T-helper 2 cell (primary cell): ENCODE data around the gene SHD.
"Not testable (repeated sequence)": the region's sequence is repeated elsewhere in the genome, so short reads cannot be mapped to it uniquely, and the experiment has no call there.

Source experiments
- DNase-seq, 5 experiments: peaks; one replicate each; pipeline versions ENCODE4 v3.0.0 to v3.0.0-alpha.2; 2012 to 2022

SHD gene

GRCh38 chr19:4267101-4267900 lies 11.8 kb upstream of the SHD start:
- peak in 4 of 5 experiments; percentile 38 to 73 (median 50) for DNase-seq

- DNase-seq, result no peak
Measured at GRCh38 chr19:4267901-4268815, 10.9 kb upstream of the SHD start.

DNA sequence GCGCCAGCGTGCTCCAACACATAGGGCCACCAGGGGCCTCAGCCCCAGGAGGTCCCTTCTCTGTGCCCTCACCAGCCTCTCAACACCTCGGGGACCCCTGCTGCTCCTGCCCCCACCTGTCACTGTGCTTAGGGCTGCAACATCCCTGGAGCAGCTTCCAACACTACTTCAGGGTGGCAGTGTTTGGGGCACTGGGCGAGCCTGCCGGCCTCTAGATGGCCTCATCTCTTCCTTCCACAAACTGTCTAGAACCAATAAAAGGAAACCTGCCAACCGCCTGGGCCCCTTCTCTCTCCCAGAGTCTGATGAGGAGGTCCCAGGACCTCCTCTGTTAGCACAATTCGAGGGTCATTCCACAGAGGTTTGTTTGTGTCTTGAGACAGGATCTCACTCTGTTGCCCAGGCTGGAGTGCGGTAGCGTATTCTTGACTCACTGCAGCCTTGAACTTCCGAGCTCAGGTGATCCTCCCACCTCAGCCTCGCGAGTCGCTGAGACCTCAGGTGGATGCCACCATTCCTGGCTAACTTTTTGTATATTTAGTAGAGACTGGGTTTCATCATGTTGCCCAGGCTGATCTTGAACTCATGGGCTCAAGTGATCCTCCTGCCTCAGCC lies 10.1 kb upstream of the SHD start:
- no peak for DNase-seq

GRCh38 chr19:4272894-4273293 lies 6.2 kb upstream of the SHD start:
- DNase-seq, result no peak

- DNase-seq, result not testable (repeated sequence)
Measured at GRCh38 chr19:4274321-4274686, 4.8 kb upstream of the SHD start.

DNA sequence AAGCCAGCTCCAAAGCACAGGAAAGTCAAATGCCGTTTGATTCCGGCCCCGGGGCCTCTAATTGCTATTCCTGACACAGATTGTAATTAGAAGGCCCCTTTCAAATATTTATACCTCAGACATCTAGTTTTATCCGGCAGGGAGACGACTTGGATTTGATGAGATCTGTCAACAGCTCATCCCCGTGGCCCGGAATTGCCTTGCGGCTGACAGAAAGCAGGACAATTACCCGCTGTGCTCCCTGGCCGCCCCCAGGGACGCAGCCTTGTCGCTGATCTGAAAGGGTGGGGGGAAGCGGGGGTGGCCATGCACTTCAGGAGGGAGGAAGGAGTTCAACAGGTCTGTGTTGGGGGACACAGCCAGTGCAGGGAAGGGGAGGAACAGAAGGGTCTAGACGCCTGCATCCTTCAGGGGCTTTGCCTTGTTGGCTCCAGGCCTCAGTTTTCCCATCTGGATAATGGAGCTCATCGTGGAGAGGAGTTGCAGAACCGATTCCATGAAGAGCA lies 1.8 kb upstream of the SHD start:
- no peak for DNase-seq

DNA sequence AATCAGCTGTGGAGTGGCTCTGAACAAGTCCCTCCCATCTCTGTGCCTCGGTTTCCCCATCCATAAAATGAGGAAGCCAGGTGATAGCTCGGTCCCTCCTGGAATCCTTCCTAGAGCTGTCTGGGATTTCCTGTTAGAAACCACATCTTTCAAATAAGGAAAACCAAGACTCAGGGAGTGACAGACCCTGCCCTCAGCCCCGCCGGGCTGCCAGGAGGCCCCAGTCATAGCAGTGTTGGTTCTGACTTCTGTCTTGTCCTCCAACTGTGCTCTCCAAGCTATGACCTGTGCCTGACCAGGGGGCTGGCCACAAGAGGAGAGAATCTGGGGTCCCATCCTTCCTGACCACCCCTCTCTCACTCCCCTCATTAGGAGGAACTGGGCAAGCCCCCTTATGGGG lies 1.1 kb upstream of the SHD start:
- no peak for DNase-seq

DNA sequence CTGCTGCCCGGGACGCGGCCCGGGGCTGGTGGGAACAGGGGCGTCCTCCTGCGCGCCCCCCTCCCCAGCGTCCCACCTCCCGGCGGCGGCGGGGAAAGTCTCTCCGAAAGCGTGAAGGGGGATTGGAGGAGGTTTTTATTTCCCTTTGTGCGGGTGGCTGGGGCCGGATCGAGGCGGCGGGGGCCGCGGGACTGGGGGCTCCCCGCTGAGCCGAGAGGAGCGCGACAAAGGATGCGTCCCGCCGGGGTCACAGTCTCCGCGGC lies 132 bp downstream of the SHD start:
- DNase-seq, result no peak

GRCh38 chr19:4279530-4280422 lies 710 bp downstream of the SHD start:
- DNase-seq, result no peak

DNA sequence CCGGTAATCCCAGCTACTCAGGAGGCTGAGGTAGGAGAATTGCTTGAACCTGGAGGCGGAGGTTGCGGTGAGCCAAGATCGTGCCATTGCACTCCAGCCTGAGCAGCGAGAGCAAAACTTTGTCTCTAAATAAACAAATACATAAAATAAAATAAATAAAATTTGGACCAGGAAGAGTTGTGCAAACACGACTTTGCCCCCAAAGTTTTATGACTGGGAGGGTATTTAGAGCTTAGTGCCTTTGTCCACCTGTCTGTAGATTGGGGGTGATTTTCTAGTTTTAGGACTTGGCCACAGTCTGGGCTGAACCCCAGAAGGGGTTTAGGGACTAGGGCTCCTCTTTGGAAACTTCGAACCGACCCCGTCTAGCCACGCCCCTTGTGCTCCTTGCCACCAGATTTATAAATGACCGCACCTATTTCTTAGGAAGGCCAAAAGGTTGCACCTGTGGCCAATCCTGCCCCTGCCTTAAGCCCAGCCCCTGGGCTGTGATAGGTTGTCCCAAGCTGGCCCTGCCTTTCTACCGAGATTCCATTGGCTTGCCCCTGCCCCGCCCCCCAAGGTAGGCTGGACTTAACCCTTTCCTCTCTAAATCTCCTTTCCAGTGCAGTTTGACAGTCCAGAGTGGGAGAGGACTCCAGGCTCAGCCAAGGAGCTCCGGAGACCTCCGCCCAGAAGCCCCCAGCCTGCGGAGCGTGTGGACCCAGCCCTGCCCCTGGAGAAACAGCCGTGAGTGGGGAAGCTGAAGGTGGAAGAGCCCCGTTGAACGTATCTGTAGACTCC lies 5.3 kb downstream of the SHD start:
- no peak for DNase-seq

DNA sequence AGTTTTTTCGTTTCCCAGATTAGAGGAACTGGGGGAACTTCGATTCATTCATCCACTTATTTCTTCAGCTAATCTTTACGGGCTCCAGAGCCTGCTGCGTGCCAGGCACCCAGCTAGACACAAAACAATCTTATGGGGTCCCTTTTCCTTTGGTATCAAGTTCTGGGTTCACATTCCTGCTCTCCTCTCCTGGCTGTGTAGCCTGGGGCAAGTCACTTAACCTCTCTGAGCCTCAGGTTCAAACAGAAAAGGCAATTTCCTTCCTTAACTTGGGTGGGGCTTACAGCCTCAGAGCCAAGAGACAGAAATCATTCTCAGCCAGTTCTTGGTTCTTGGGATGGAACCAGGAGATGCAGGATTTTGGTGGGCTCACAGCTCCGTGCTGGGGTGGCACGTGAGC lies 5.9 kb downstream of the SHD start:
- no peak for DNase-seq

DNA sequence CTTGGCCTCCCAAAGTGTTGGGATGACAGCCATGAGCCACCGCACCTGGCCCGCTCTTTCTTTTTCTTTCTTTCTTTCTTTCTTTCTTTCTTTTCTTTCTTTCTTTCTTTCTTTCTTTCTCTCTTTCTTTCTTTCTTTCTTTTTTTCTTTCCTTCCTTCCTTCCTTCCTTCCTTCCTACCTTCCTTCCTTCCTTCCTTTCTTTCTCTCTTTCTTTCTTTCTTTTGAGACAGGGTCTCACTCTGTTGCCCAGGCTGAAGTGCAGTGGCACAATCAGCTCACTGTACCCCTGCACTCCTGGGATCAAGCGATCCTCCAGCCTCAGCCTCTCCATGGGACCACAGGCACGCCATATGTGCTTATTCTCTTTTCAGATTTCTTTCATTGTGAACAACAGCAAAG lies 7.1 kb downstream of the SHD start:
- DNase-seq, result not testable (repeated sequence)

GRCh38 chr19:4288091-4288777 lies 9.2 kb downstream of the SHD start:
- DNase-seq, result no peak

DNA sequence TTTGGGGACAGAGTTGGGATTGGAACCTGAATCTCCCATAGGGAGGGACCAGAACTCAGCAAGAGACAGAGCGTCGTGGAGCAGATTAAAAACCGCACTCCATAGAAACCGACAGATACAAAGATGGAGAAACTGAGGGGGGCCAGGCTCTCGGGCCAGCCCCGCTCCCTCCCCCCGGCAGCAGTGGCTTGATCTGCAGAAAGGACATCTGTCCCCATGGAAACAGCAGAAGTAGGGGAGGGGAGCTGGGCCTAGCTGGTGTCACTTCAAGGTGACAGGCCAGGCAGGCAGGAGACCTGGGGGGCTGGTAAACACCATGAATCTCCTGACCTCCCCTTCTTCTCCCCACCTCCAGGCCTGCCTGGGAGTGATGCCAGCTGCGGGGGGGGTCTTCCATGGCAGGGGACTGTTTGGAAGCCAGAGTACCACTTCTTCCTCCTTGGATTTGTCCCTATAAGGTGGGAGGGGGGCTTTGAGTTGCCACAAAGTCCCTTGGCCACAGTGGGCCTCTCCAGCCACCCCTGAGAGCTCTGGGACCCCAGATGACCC lies 12.2 kb downstream of the SHD start:
- DNase-seq, result no peak

DNA sequence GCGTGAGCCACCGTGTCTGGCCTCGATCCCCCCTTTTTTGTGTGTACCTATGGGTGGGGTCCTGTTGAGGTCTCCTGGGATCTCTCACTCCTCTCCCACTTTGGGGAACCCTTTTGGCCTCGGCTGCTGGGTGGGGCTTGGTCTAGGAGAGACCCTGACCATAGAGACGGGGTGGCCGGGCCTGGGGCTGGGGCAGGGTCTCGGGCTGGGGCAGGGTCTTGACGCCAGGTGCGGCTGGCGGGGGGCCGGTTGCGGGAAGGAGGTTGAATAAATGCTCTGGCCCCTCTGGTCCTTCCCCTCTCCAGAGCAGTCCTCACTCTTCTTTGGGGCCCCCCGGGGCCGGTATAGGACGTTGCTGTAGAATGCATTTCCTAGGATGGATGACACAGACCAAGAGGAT lies 13.4 kb downstream of the SHD start:
- DNase-seq, result no peak

DNA sequence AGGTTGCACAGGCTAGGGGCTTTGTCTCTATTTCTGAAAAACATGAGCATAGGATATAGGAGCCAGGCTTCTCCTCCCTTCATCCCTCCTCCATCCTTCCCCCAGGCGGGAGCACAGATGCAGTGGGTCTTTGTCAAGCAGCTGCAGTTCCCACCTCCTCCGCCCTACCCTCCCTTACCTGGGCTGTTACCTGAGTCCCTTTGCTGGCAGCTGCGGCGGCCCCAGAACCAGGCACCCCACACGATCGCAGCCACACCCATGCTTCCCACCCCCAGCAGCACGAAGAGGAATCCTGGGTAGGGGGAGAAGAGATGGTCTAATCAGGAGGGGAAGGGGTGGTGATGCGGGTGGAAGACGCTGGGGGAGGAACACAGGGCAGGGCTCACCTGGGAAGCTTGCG lies 15.3 kb downstream of the SHD start:
- no peak for DNase-seq

GRCh38 chr19:4295972-4296771 lies 17.1 kb downstream of the SHD start:
- DNase-seq, result no peak

- DNase-seq, result no peak
Measured at GRCh38 chr19:4297901-4298809, 19.1 kb downstream of the SHD start.
